Activated T-helper 17 cell treated with anti-CD3 and anti-CD28 coated beads, Interleukin-2, amount 50 U/mL, for 72 hours (primary cell): ENCODE data around the gene SMARCA2. TPM values are rescaled to one million over a fixed set of nuclear protein-coding genes. Genes with fewer than 3 reads are reported as not detected.

Source experiments
- ATAC-seq: fragments of 150-1000 bp; cut with Tn5 transposase; replicated peaks from 2 replicates; pipeline ENCODE4 v1.10.0; 2021; ENCODE audit warnings: mild to moderate bottlenecking, moderate library complexity
- H3K27ac Mint-ChIP-seq: one replicate; pipeline ENCODE4 v1.8.0; 2022; ENCODE audit warnings: mixed read lengths
- H3K27me3 Mint-ChIP-seq: one replicate; pipeline ENCODE4 v1.8.0; 2022; ENCODE audit warnings: mixed read lengths
- H3K36me3 Mint-ChIP-seq: one replicate; pipeline ENCODE4 v1.8.0; 2022; ENCODE audit warnings: low read depth, mild to moderate bottlenecking, mixed read lengths
- H3K4me1 Mint-ChIP-seq: one replicate; pipeline ENCODE4 v1.8.0; 2022; ENCODE audit warnings: mixed read lengths
- H3K4me3 Mint-ChIP-seq: one replicate; pipeline ENCODE4 v1.8.0; 2022; ENCODE audit warnings: mild to moderate bottlenecking, mixed read lengths
- H3K9me3 Mint-ChIP-seq: one replicate; pipeline ENCODE4 v1.8.0; 2022; ENCODE audit warnings: mixed read lengths
- total RNA-seq, 2 donors: library from RNA; stranded (reverse); gene quantifications; one replicate each; pipeline ENCODE4 v1.2.3, GENCODE V29; 2022

Gene SMARCA2
- 100 to 1,000 TPM; 118 to 119 TPM for total RNA-seq

- Mint-ChIP-seq H3K27ac (peak within 1 kb of the TSS; percentile 96), H3K36me3 (peaks cover 20% of the 10 kb centered on the region), H3K9me3 (no peaks in the 10 kb centered on the region), H3K4me1 (peaks cover 22% of the 10 kb centered on the region), H3K4me3 (peak within 1 kb of the TSS; percentile 98), H3K27me3 (peaks cover 3% of the 10 kb centered on the region)
- peak; percentile 86 for ATAC-seq
Measured at GRCh38 chr9:2014696-2015580, at the start of gene SMARCA2. Gene SMARCA2 (plus strand): TSS chr9:2015347. CDS start chr9:2029023, 13,676 bp downstream.

GRCh38 chr9:1966725-1967366 lies 48.3 kb upstream of the SMARCA2 start:
- Mint-ChIP-seq H3K9me3 (no peaks in the 10 kb centered on the region), H3K4me3 (no peak overlapping the region), H3K4me1 (no peaks in the 10 kb centered on the region), H3K36me3 (no peaks in the 10 kb centered on the region), H3K27me3 (no peaks in the 10 kb centered on the region), H3K27ac (no peak overlapping the region)
- no peak for ATAC-seq

- Mint-ChIP-seq H3K36me3 (no peaks in the 10 kb centered on the region), H3K27ac (no peak overlapping the region), H3K9me3 (no peaks in the 10 kb centered on the region), H3K4me3 (no peak overlapping the region), H3K4me1 (no peaks in the 10 kb centered on the region), H3K27me3 (no peaks in the 10 kb centered on the region)
- no peak for ATAC-seq
Measured at GRCh38 chr9:1969160-1969559, 46.0 kb upstream of the SMARCA2 start.

- ATAC-seq: no peak
- no peak overlapping the region for H3K4me3 Mint-ChIP-seq
- H3K27me3 Mint-ChIP-seq: no peaks in the 10 kb centered on the region
- H3K9me3 Mint-ChIP-seq: no peaks in the 10 kb centered on the region
- no peaks in the 10 kb centered on the region for H3K36me3 Mint-ChIP-seq
- H3K27ac Mint-ChIP-seq: no peak overlapping the region
- no peaks in the 10 kb centered on the region for H3K4me1 Mint-ChIP-seq
Measured at GRCh38 chr9:1969898-1970297, 45.2 kb upstream of the SMARCA2 start.

GRCh38 chr9:1972672-1973071 lies 42.5 kb upstream of the SMARCA2 start:
- Mint-ChIP-seq H3K4me1 (no peaks in the 10 kb centered on the region), H3K9me3 (no peaks in the 10 kb centered on the region), H3K27ac (no peak overlapping the region), H3K4me3 (no peak overlapping the region), H3K36me3 (no peaks in the 10 kb centered on the region), H3K27me3 (no peaks in the 10 kb centered on the region)
- ATAC-seq: no peak

GRCh38 chr9:1977026-1977425 lies 38.1 kb upstream of the SMARCA2 start:
- no peak overlapping the region for H3K27ac Mint-ChIP-seq
- ATAC-seq: no peak
- H3K4me3 Mint-ChIP-seq: no peak overlapping the region
- H3K27me3 Mint-ChIP-seq: no peaks in the 10 kb centered on the region
- H3K36me3 Mint-ChIP-seq: no peaks in the 10 kb centered on the region
- H3K9me3 Mint-ChIP-seq: no peaks in the 10 kb centered on the region
- no peaks in the 10 kb centered on the region for H3K4me1 Mint-ChIP-seq

GRCh38 chr9:1978941-1979340 lies 36.2 kb upstream of the SMARCA2 start:
- ATAC-seq: no peak
- no peaks in the 10 kb centered on the region for H3K9me3 Mint-ChIP-seq

GRCh38 chr9:1979741-1980367 lies 35.3 kb upstream of the SMARCA2 start:
- H3K9me3 Mint-ChIP-seq: no peaks in the 10 kb centered on the region
- no peaks in the 10 kb centered on the region for H3K4me1 Mint-ChIP-seq
- H3K27me3 Mint-ChIP-seq: no peaks in the 10 kb centered on the region
- no peak overlapping the region for H3K27ac Mint-ChIP-seq
- H3K36me3 Mint-ChIP-seq: no peaks in the 10 kb centered on the region
- H3K4me3 Mint-ChIP-seq: no peak overlapping the region
- ATAC-seq: no peak

More at GRCh38 chr9:1978941-1979340, 36.2 kb upstream of the SMARCA2 start:
- no peaks in the 10 kb centered on the region for H3K36me3 Mint-ChIP-seq
- H3K27me3 Mint-ChIP-seq: no peaks in the 10 kb centered on the region
- H3K27ac Mint-ChIP-seq: no peak overlapping the region
- no peaks in the 10 kb centered on the region for H3K4me1 Mint-ChIP-seq
- H3K4me3 Mint-ChIP-seq: no peak overlapping the region

GRCh38 chr9:1980387-1980786 lies 34.8 kb upstream of the SMARCA2 start:
- no peak overlapping the region for H3K4me3 Mint-ChIP-seq
- H3K27me3 Mint-ChIP-seq: no peaks in the 10 kb centered on the region
- H3K36me3 Mint-ChIP-seq: no peaks in the 10 kb centered on the region
- H3K27ac Mint-ChIP-seq: no peak overlapping the region
- no peaks in the 10 kb centered on the region for H3K9me3 Mint-ChIP-seq
- no peak for ATAC-seq
- no peaks in the 10 kb centered on the region for H3K4me1 Mint-ChIP-seq

GRCh38 chr9:1982074-1982473 lies 33.1 kb upstream of the SMARCA2 start:
- Mint-ChIP-seq H3K4me3 (no peak overlapping the region), H3K9me3 (no peaks in the 10 kb centered on the region), H3K27me3 (no peaks in the 10 kb centered on the region), H3K4me1 (no peaks in the 10 kb centered on the region), H3K36me3 (no peaks in the 10 kb centered on the region), H3K27ac (no peak overlapping the region)
- ATAC-seq: no peak

- peaks cover 5% of the 10 kb centered on the region for H3K27me3 Mint-ChIP-seq
- H3K36me3 Mint-ChIP-seq: no peaks in the 10 kb centered on the region
- no peaks in the 10 kb centered on the region for H3K9me3 Mint-ChIP-seq
Measured at GRCh38 chr9:1986341-1986740, 28.8 kb upstream of the SMARCA2 start.

GRCh38 chr9:1989500-1989899 lies 25.6 kb upstream of the SMARCA2 start:
- peaks cover 5% of the 10 kb centered on the region for H3K27me3 Mint-ChIP-seq
- no peak overlapping the region for H3K27ac Mint-ChIP-seq
- ATAC-seq: no peak
- H3K4me1 Mint-ChIP-seq: no peaks in the 10 kb centered on the region
- H3K4me3 Mint-ChIP-seq: no peak overlapping the region
- H3K36me3 Mint-ChIP-seq: no peaks in the 10 kb centered on the region
- H3K9me3 Mint-ChIP-seq: no peaks in the 10 kb centered on the region

More at GRCh38 chr9:1986341-1986740, 28.8 kb upstream of the SMARCA2 start:
- no peak for ATAC-seq
- Mint-ChIP-seq H3K27ac (no peak overlapping the region), H3K4me1 (no peaks in the 10 kb centered on the region), H3K4me3 (no peak overlapping the region)

GRCh38 chr9:1994180-1994579 lies 21.0 kb upstream of the SMARCA2 start:
- H3K4me3 Mint-ChIP-seq: no peak overlapping the region
- no peak for ATAC-seq
- H3K36me3 Mint-ChIP-seq: no peaks in the 10 kb centered on the region
- H3K9me3 Mint-ChIP-seq: no peaks in the 10 kb centered on the region
- H3K27ac Mint-ChIP-seq: no peak overlapping the region
- H3K4me1 Mint-ChIP-seq: no peaks in the 10 kb centered on the region
- H3K27me3 Mint-ChIP-seq: no peaks in the 10 kb centered on the region

GRCh38 chr9:1995084-1995483 lies 20.1 kb upstream of the SMARCA2 start:
- Mint-ChIP-seq H3K27ac (no peak overlapping the region), H3K9me3 (no peaks in the 10 kb centered on the region), H3K36me3 (no peaks in the 10 kb centered on the region), H3K4me1 (no peaks in the 10 kb centered on the region), H3K4me3 (no peak overlapping the region), H3K27me3 (no peaks in the 10 kb centered on the region)
- ATAC-seq: no peak

- no peak for ATAC-seq
- Mint-ChIP-seq H3K4me3 (no peak overlapping the region), H3K27me3 (no peaks in the 10 kb centered on the region), H3K36me3 (no peaks in the 10 kb centered on the region), H3K27ac (no peak overlapping the region), H3K4me1 (no peaks in the 10 kb centered on the region), H3K9me3 (no peaks in the 10 kb centered on the region)
Measured at GRCh38 chr9:1996156-1996555, 19.0 kb upstream of the SMARCA2 start.
